ENCODE results near the gene SLC39A11. TPM values are rescaled to one million over a fixed set of nuclear protein-coding genes. Genes with fewer than 3 reads are reported as not detected.
A peak's percentile ranks its signal among the peaks of the same experiment; 100 is the strongest.
"Not testable (repeated sequence)": the region's sequence is repeated elsewhere in the genome, so short reads cannot be mapped to it uniquely, and the experiment has no call there.

The SLC39A11 gene
- total and polyA plus RNA-seq, 2 donors (not counting 1 experiment from before 2014, with no cell fraction given) = 12.7 to 27.4 TPM

- Histone ChIP-seq H3K4me2 (ENCODE audit: extremely low read depth, insufficient read depth, low read length) (no peak overlapping the region), H2AFZ (ENCODE audit: low read length) (no peak overlapping the region), H3K79me2 (ENCODE audit: control insufficient read depth, insufficient read depth, low read length) (no peaks in the 10 kb centered on the region), H3K9me3 (ENCODE audit: control insufficient read depth, insufficient read depth, low read depth, low read length) (no peaks in the 10 kb centered on the region), H3K27me3 (ENCODE audit: control insufficient read depth, insufficient read depth, low read length) (no peaks in the 10 kb centered on the region), H3K36me3 (ENCODE audit: control insufficient read depth, insufficient read depth, low read length) (no peaks in the 10 kb centered on the region), H3K27ac (ENCODE audit: insufficient read depth, low read length) (no peak overlapping the region), H3K4me1 (ENCODE audit: control insufficient read depth, extremely low read depth, insufficient read depth, low read length) (no peaks in the 10 kb centered on the region), H3K9ac (ENCODE audit: insufficient read depth, low read length) (no peak overlapping the region), H3K4me3 (replicated peaks in 1 of 4; ENCODE audit: control extremely low read depth in 1 of 4, insufficient read depth in 1 of 4, low read depth in 3 of 4, low read length in 4 of 4) (no peak overlapping the region), H4K20me1 (ENCODE audit: control insufficient read depth, extremely low read depth, insufficient read depth, low read length) (no peaks in the 10 kb centered on the region)
- peak in 1 of 2 donors; percentile 16 for DNase-seq (ENCODE audit: low read depth in 2 of 2)
- no peak for TF ChIP-seq CTCF (conservative IDR thresholded peaks at IDR 0.05 in 1 of 2, IDR thresholded peaks at IDR 0.05 in 1 of 2; ENCODE audit: low read depth in 1 of 2, low read length in 2 of 2)
- TF ChIP-seq EZH2 (IDR thresholded peaks at IDR 0.05; ENCODE audit: low read length, missing control alignments) = no peak
Measured at GRCh38 chr17:72765368-72766153, 326.9 kb downstream of the SLC39A11 start.

- Histone ChIP-seq H2AFZ (ENCODE audit: low read length) (no peak overlapping the region), H3K27me3 (ENCODE audit: control insufficient read depth, insufficient read depth, low read length) (no peaks in the 10 kb centered on the region), H3K27ac (ENCODE audit: insufficient read depth, low read length) (no peak overlapping the region), H3K36me3 (ENCODE audit: control insufficient read depth, insufficient read depth, low read length) (no peaks in the 10 kb centered on the region), H3K79me2 (ENCODE audit: control insufficient read depth, insufficient read depth, low read length) (no peaks in the 10 kb centered on the region), H4K20me1 (ENCODE audit: control insufficient read depth, extremely low read depth, insufficient read depth, low read length) (no peaks in the 10 kb centered on the region), H3K4me1 (ENCODE audit: control insufficient read depth, extremely low read depth, insufficient read depth, low read length) (no peaks in the 10 kb centered on the region), H3K4me2 (ENCODE audit: extremely low read depth, insufficient read depth, low read length) (no peak overlapping the region), H3K9ac (ENCODE audit: insufficient read depth, low read length) (no peak overlapping the region), H3K9me3 (ENCODE audit: control insufficient read depth, insufficient read depth, low read depth, low read length) (no peaks in the 10 kb centered on the region), H3K4me3 (replicated peaks in 1 of 4; ENCODE audit: control extremely low read depth in 1 of 4, insufficient read depth in 1 of 4, low read depth in 3 of 4, low read length in 4 of 4) (no peak overlapping the region)
- peak; percentile 16 to 57 for DNase-seq (ENCODE audit: low read depth in 2 of 2)
- no peak for TF ChIP-seq CTCF (conservative IDR thresholded peaks at IDR 0.05 in 1 of 2, IDR thresholded peaks at IDR 0.05 in 1 of 2; ENCODE audit: low read depth in 1 of 2, low read length in 2 of 2)
- TF ChIP-seq EZH2 (IDR thresholded peaks at IDR 0.05; ENCODE audit: low read length, missing control alignments) = no peak
Measured at GRCh38 chr17:72764632-72765041, 327.9 kb downstream of the SLC39A11 start.

- Histone ChIP-seq H3K9ac (ENCODE audit: insufficient read depth, low read length) (no peak overlapping the region), H3K27ac (ENCODE audit: insufficient read depth, low read length) (no peak overlapping the region), H3K9me3 (ENCODE audit: control insufficient read depth, insufficient read depth, low read depth, low read length) (no peaks in the 10 kb centered on the region), H4K20me1 (ENCODE audit: control insufficient read depth, extremely low read depth, insufficient read depth, low read length) (no peaks in the 10 kb centered on the region), H3K27me3 (ENCODE audit: control insufficient read depth, insufficient read depth, low read length) (no peaks in the 10 kb centered on the region), H3K4me1 (ENCODE audit: control insufficient read depth, extremely low read depth, insufficient read depth, low read length) (no peaks in the 10 kb centered on the region), H2AFZ (ENCODE audit: low read length) (no peak overlapping the region), H3K79me2 (ENCODE audit: control insufficient read depth, insufficient read depth, low read length) (no peaks in the 10 kb centered on the region), H3K36me3 (ENCODE audit: control insufficient read depth, insufficient read depth, low read length) (no peaks in the 10 kb centered on the region), H3K4me3 (replicated peaks in 1 of 4; ENCODE audit: control extremely low read depth in 1 of 4, insufficient read depth in 1 of 4, low read depth in 3 of 4, low read length in 4 of 4) (no peak overlapping the region), H3K4me2 (ENCODE audit: extremely low read depth, insufficient read depth, low read length) (no peak overlapping the region)
- DNase-seq (ENCODE audit: low read depth in 2 of 2) = no peak
- TF ChIP-seq CTCF (conservative IDR thresholded peaks at IDR 0.05 in 1 of 2, IDR thresholded peaks at IDR 0.05 in 1 of 2; ENCODE audit: low read depth in 1 of 2, low read length in 2 of 2) = no peak
- no peak for TF ChIP-seq EZH2 (IDR thresholded peaks at IDR 0.05; ENCODE audit: low read length, missing control alignments)
Measured at GRCh38 chr17:72763981-72764380, 328.5 kb downstream of the SLC39A11 start.

- H4K20me1 ChIP-seq (ENCODE audit: control insufficient read depth, extremely low read depth, insufficient read depth, low read length); H3K27ac ChIP-seq (ENCODE audit: insufficient read depth, low read length); H3K4me1 ChIP-seq (ENCODE audit: control insufficient read depth, extremely low read depth, insufficient read depth, low read length); H3K9ac ChIP-seq (ENCODE audit: insufficient read depth, low read length); H3K27me3 ChIP-seq (ENCODE audit: control insufficient read depth, insufficient read depth, low read length); H3K4me3 ChIP-seq (replicated peaks in 1 of 4; ENCODE audit: control extremely low read depth in 1 of 4, insufficient read depth in 1 of 4, low read depth in 3 of 4, low read length in 4 of 4); DNase-seq (ENCODE audit: low read depth in 2 of 2); H3K79me2 ChIP-seq (ENCODE audit: control insufficient read depth, insufficient read depth, low read length); H3K4me2 ChIP-seq (ENCODE audit: extremely low read depth, insufficient read depth, low read length); H3K9me3 ChIP-seq (ENCODE audit: control insufficient read depth, insufficient read depth, low read depth, low read length); H2AFZ ChIP-seq (ENCODE audit: low read length); H3K36me3 ChIP-seq (ENCODE audit: control insufficient read depth, insufficient read depth, low read length): not testable (repeated sequence)
Measured at GRCh38 chr17:72761893-72762575, 330.5 kb downstream of the SLC39A11 start.

Data from fibroblast of lung (primary cell).